ENCODE data around the gene CLEC10A.
"Not testable (repeated sequence)": the region's sequence is repeated elsewhere in the genome, so short reads cannot be mapped to it uniquely, and the experiment has no call there.

GRCh38 chr17:7120635-7121034, 40.6 kb upstream of the CLEC10A start:
- not testable (repeated sequence) for TF ChIP-seq CTCF, POLR2AphosphoS5, POLR2A (IDR thresholded peaks at IDR 0.05)
